Thyroid gland (tissue), 4 donors: ENCODE measurements around the gene TBC1D22A. TPM values are rescaled to one million over a fixed set of nuclear protein-coding genes. Genes with fewer than 3 reads are reported as not detected.

Experiments used
- DNase-seq, 2 donors: peaks; one replicate each; pipeline ENCODE4 v3.0.0-alpha.2; 2019
- H3K27ac ChIP-seq, 3 donors: fragments of 200-600 bp; sonication (generic); 1 replicate in 2 of 3; 2 replicates in 1 of 3; pipeline ENCODE4 v1.5.1; 2016 to 2019; ENCODE audit warnings: mild to moderate bottlenecking in 1 of 3, moderate library complexity in 1 of 3
- H3K27me3 ChIP-seq: fragments of 200-600 bp; sonication (generic); one replicate; pipeline ENCODE4 v1.5.1; 2019
- H3K36me3 ChIP-seq, 2 donors: fragments of 200-600 bp; sonication (generic); one replicate each; pipeline ENCODE4 v1.5.1; 2016 to 2019
- H3K4me1 ChIP-seq, 2 donors: fragments of 200-600 bp; sonication (generic); one replicate each; pipeline ENCODE4 v1.5.1; 2017 to 2019
- H3K4me3 ChIP-seq, 3 donors: fragments of 200-600 bp; sonication (generic); replicated peaks in 1 of 3; 1 replicate in 2 of 3; 2 replicates in 1 of 3; pipeline ENCODE4 v1.5.1; 2016; ENCODE audit warnings: mild to moderate bottlenecking in 1 of 3
- H3K9me3 ChIP-seq: fragments of 200-600 bp; sonication (generic); one replicate; pipeline ENCODE4 v1.5.1; 2017
- CTCF ChIP-seq, 6 experiments: fragments of 200-600 bp in 3 of 6; fragments of 450-650 bp in 3 of 6; sonication (generic) in 3 of 6; IDR thresholded peaks; one replicate each; pipeline ENCODE4 v1.5.1; 2016 to 2019; ENCODE audit warnings: antibody characterized with exemption in 6 of 6, mild to moderate bottlenecking in 2 of 6, inconsistent platforms in 1 of 6, moderate library complexity in 1 of 6
- POLR2A ChIP-seq, 2 donors: fragments of 450-650 bp; IDR thresholded peaks; one replicate each; pipeline ENCODE4 v1.6.1; 2017; ENCODE audit warnings: antibody characterized with exemption in 2 of 2, mild to moderate bottlenecking in 2 of 2, moderate library complexity in 1 of 2
- WGBS, 2 donors: methylation state at CpG; one replicate each; pipeline ENCODE4 v1.1.5; 2017; 5-methylcytosine and 5-hydroxymethylcytosine counted together
- intact Hi-C: fragments of 100-400 bp; cut with DNase I; formaldehyde crosslinking; loops from one replicate; pipeline ENCODE4 v1.15.1; 2023
- total RNA-seq, 4 donors: library from RNA; depleted of rRNA; stranded (reverse); fragments of >200 nt; gene quantifications; one replicate each; pipeline ENCODE4 v1.2.3, GENCODE V29; 2016

Gene TBC1D22A
- total RNA-seq, 4 donors from 2014 or later = 26.7 to 34.6 (median 33.2) TPM

- no peaks in the 10 kb centered on the region for H3K9me3 ChIP-seq
- 95 to 97% methylated on average over 11 of the region's 11 CpGs for WGBS, 2 donors
- intact Hi-C loops = no loop called here
These were observed 359.3 kb downstream of the TBC1D22A start for GRCh38 chr22:47121791-47122190.

GRCh38 chr22:47122441-47123000 is 360.1 kb downstream of the TBC1D22A start:
- Histone ChIP-seq H3K27ac (no peak overlapping the region), H3K4me1 (no peaks in the 10 kb centered on the region), H3K4me3 (no peak overlapping the region), H3K27me3 (no peaks in the 10 kb centered on the region), H3K36me3 (no peaks in the 10 kb centered on the region), H3K9me3 (no peaks in the 10 kb centered on the region)
- no peak for TF ChIP-seq CTCF (IDR thresholded peaks at IDR 0.05)
- no peak for TF ChIP-seq POLR2A (IDR thresholded peaks at IDR 0.05)
- WGBS, 2 donors = 98 to 100% methylated on average over 3 to 8 of the region's 9 CpGs
- intact Hi-C loops = no loop called here
- no peak for DNase-seq

More at GRCh38 chr22:47121791-47122190, 359.3 kb downstream of the TBC1D22A start:
- Histone ChIP-seq H3K36me3 (no peaks in the 10 kb centered on the region), H3K4me3 (no peak overlapping the region), H3K27me3 (no peaks in the 10 kb centered on the region), H3K4me1 (no peaks in the 10 kb centered on the region), H3K27ac (no peak overlapping the region)
- no peak for DNase-seq
- TF ChIP-seq CTCF (IDR thresholded peaks at IDR 0.05) = no peak
- TF ChIP-seq POLR2A (IDR thresholded peaks at IDR 0.05) = no peak

- Histone ChIP-seq H3K36me3 (no peaks in the 10 kb centered on the region), H3K4me1 (no peaks in the 10 kb centered on the region), H3K27ac (no peak overlapping the region), H3K9me3 (no peaks in the 10 kb centered on the region), H3K27me3 (no peaks in the 10 kb centered on the region), H3K4me3 (no peak overlapping the region)
- no peak for DNase-seq
- intact Hi-C loops = no loop called here
- TF ChIP-seq POLR2A (IDR thresholded peaks at IDR 0.05) (no peak), CTCF (IDR thresholded peaks at IDR 0.05) (no peak)
- 92 to 94% methylated on average over 18 of the region's 18 CpGs for WGBS, 2 donors
These were observed 360.8 kb downstream of the TBC1D22A start for GRCh38 chr22:47123006-47123826.

DNA sequence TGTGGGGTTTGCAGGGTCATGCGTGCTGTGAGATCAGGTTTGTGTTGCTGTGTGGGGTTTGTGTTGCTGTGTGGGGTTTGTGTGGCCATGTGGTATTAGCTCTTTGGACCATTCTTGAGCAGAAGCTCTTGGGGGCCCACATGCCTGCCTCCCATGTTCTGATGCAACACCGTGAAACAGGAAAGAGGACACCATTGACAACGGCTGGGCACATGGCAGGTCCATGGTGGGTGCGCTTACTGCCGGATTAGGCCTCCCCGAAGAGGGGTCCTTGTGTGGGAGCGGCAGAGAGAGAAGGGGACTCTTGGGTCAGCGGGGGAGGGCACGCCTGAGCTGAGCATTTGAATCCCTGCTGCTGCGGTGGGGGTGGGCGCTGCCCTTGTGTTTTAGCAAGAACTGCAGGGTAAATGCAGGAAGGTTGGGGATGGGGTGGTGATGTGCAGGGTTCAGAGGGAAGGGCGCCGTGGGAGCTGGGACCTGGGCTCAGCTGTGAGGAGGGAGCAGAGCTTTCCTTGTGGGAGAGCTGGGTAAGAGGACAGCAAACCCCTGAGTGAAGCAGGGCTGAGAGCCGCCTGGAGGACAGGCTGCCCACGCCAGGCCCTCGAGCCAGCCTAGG is 361.5 kb downstream of the TBC1D22A start:
- no peaks in the 10 kb centered on the region for H3K4me1 ChIP-seq
- no peak for DNase-seq
- H3K4me3 ChIP-seq = no peak overlapping the region
- H3K36me3 ChIP-seq = no peaks in the 10 kb centered on the region
- intact Hi-C loops = no loop called here
- no peaks in the 10 kb centered on the region for H3K9me3 ChIP-seq
- H3K27me3 ChIP-seq = no peaks in the 10 kb centered on the region
- no peak for TF ChIP-seq CTCF (IDR thresholded peaks at IDR 0.05)
- TF ChIP-seq POLR2A (IDR thresholded peaks at IDR 0.05) = no peak
- WGBS, 2 donors = 94 to 96% methylated on average over 16 of the region's 16 CpGs
- no peak overlapping the region for H3K27ac ChIP-seq

- intact Hi-C loops = no loop called here
- TF ChIP-seq POLR2A (IDR thresholded peaks at IDR 0.05) = no peak
- TF ChIP-seq CTCF (IDR thresholded peaks at IDR 0.05) = no peak
- 94 to 97% methylated on average over 12 to 15 of the region's 15 CpGs for WGBS, 2 donors
These were observed 362.0 kb downstream of the TBC1D22A start for GRCh38 chr22:47124451-47124881.

More at GRCh38 chr22:47124451-47124881, 362.0 kb downstream of the TBC1D22A start:
- H3K9me3 ChIP-seq = no peaks in the 10 kb centered on the region
- no peaks in the 10 kb centered on the region for H3K36me3 ChIP-seq
- no peaks in the 10 kb centered on the region for H3K27me3 ChIP-seq
- DNase-seq = no peak
- no peak overlapping the region for H3K27ac ChIP-seq
- no peaks in the 10 kb centered on the region for H3K4me1 ChIP-seq
- no peak overlapping the region for H3K4me3 ChIP-seq
